ENCODE measurements around the gene ITFG1. TPM values are rescaled to one million over a fixed set of nuclear protein-coding genes. Genes with fewer than 3 reads are reported as not detected.

ITFG1 gene
- total and polyA plus RNA-seq, 2 donors from 2014 or later: 63.7 to 69.7 TPM

- intact Hi-C loops (cut with DNase I): no loop called here
- TF ChIP-seq CTCF (IDR thresholded peaks at IDR 0.05; ENCODE audit: borderline replicate concordance, extremely low read depth, insufficient read depth): no peak
- Histone ChIP-seq H3K9ac (ENCODE audit: low read length in 3 of 3) (no peak overlapping the region), H3K4me1 (ENCODE audit: control insufficient read depth in 2 of 3, insufficient read depth in 2 of 3, low read depth in 1 of 3, low read length in 3 of 3) (no peaks in the 10 kb centered on the region), H3K27ac (ENCODE audit: low read depth in 2 of 2, low read length in 2 of 2) (no peak overlapping the region), H3K27me3 (ENCODE audit: control insufficient read depth, insufficient read depth, low read length) (no peaks in the 10 kb centered on the region), H3K36me3 (ENCODE audit: control insufficient read depth in 2 of 3, insufficient read depth in 3 of 3, low read length in 3 of 3) (peaks cover 0 to 1% (median 0%) of the 10 kb centered on the region in 3 donors), H3K9me3 (ENCODE audit: control insufficient read depth in 2 of 3, insufficient read depth in 1 of 3, low read length in 3 of 3) (peaks cover 0 to 2% (median 1%) of the 10 kb centered on the region in 3 donors), H3K4me3 (ENCODE audit: low read length in 3 of 3) (no peak overlapping the region)
- no peak for FAIRE-seq
- no peak for DNase-seq
These were observed 182.4 kb downstream of the ITFG1 start for GRCh38 chr16:47278306-47278970.

- H3K4me3 ChIP-seq (ENCODE audit: low read length in 3 of 3): no peak overlapping the region
- no peaks in the 10 kb centered on the region for H3K36me3 ChIP-seq (ENCODE audit: control insufficient read depth in 2 of 3, insufficient read depth in 3 of 3, low read length in 3 of 3)
- H3K9me3 ChIP-seq (ENCODE audit: control insufficient read depth in 2 of 3, insufficient read depth in 1 of 3, low read length in 3 of 3): no peaks in the 10 kb centered on the region
- DNase-seq (no peak), FAIRE-seq (no peak)
- no peaks in the 10 kb centered on the region for H3K4me1 ChIP-seq (ENCODE audit: control insufficient read depth in 2 of 3, insufficient read depth in 2 of 3, low read depth in 1 of 3, low read length in 3 of 3)
- no peak overlapping the region for H3K9ac ChIP-seq (ENCODE audit: low read length in 3 of 3)
- TF ChIP-seq CTCF (IDR thresholded peaks at IDR 0.05; ENCODE audit: borderline replicate concordance, extremely low read depth, insufficient read depth): no peak
- no peak overlapping the region for H3K27ac ChIP-seq (ENCODE audit: low read depth in 2 of 2, low read length in 2 of 2)
- H3K27me3 ChIP-seq (ENCODE audit: control insufficient read depth, insufficient read depth, low read length): no peaks in the 10 kb centered on the region
- intact Hi-C loops (cut with DNase I): no loop called here
These were observed 184.3 kb downstream of the ITFG1 start for GRCh38 chr16:47276522-47276921.

- H3K9me3 ChIP-seq (ENCODE audit: control insufficient read depth in 2 of 3, insufficient read depth in 1 of 3, low read length in 3 of 3): no peaks in the 10 kb centered on the region
- FAIRE-seq (no peak), DNase-seq (no peak)
- no peak overlapping the region for H3K9ac ChIP-seq (ENCODE audit: low read length in 3 of 3)
- TF ChIP-seq CTCF (IDR thresholded peaks at IDR 0.05; ENCODE audit: borderline replicate concordance, extremely low read depth, insufficient read depth): no peak
- no peaks in the 10 kb centered on the region for H3K27me3 ChIP-seq (ENCODE audit: control insufficient read depth, insufficient read depth, low read length)
- H3K4me1 ChIP-seq (ENCODE audit: control insufficient read depth in 2 of 3, insufficient read depth in 2 of 3, low read depth in 1 of 3, low read length in 3 of 3): no peaks in the 10 kb centered on the region
- intact Hi-C loops (cut with DNase I): no loop called here
- H3K36me3 ChIP-seq (ENCODE audit: control insufficient read depth in 2 of 3, insufficient read depth in 3 of 3, low read length in 3 of 3): peaks cover 0 to 5% (median 0%) of the 10 kb centered on the region in 3 donors
- no peak overlapping the region for H3K27ac ChIP-seq (ENCODE audit: low read depth in 2 of 2, low read length in 2 of 2)
- no peak overlapping the region for H3K4me3 ChIP-seq (ENCODE audit: low read length in 3 of 3)
These were observed 197.9 kb downstream of the ITFG1 start for GRCh38 chr16:47262938-47263337.

GRCh38 chr16:47260503-47260902 lies 200.4 kb downstream of the ITFG1 start:
- FAIRE-seq (no peak), DNase-seq (no peak)
- Histone ChIP-seq H3K9me3 (ENCODE audit: control insufficient read depth in 2 of 3, insufficient read depth in 1 of 3, low read length in 3 of 3) (no peaks in the 10 kb centered on the region), H3K36me3 (ENCODE audit: control insufficient read depth in 2 of 3, insufficient read depth in 3 of 3, low read length in 3 of 3) (peaks cover 0 to 13% (median 6%) of the 10 kb centered on the region in 3 donors), H3K4me1 (ENCODE audit: control insufficient read depth in 2 of 3, insufficient read depth in 2 of 3, low read depth in 1 of 3, low read length in 3 of 3) (no peaks in the 10 kb centered on the region), H3K9ac (ENCODE audit: low read length in 3 of 3) (no peak overlapping the region), H3K27ac (ENCODE audit: low read depth in 2 of 2, low read length in 2 of 2) (no peak overlapping the region), H3K27me3 (ENCODE audit: control insufficient read depth, insufficient read depth, low read length) (no peaks in the 10 kb centered on the region), H3K4me3 (ENCODE audit: low read length in 3 of 3) (no peak overlapping the region)
- no peak for TF ChIP-seq CTCF (IDR thresholded peaks at IDR 0.05; ENCODE audit: borderline replicate concordance, extremely low read depth, insufficient read depth)
- intact Hi-C loops (cut with DNase I): no loop called here

Data from kidney (tissue), 14 donors.